GM12891 (cell line): ENCODE measurements around the gene RETREG1.

ENCODE experiments used
- PAX5 ChIP-seq: IDR thresholded peaks from 2 replicates; pipeline ENCODE4 v1.6.1; 2011; ENCODE audit warnings: low read length, moderate library complexity, mild to moderate bottlenecking; ENCODE audit not compliant: insufficient read depth, severe bottlenecking
- POLR2A ChIP-seq: IDR thresholded peaks from 2 replicates; pipeline ENCODE4 v1.6.1; 2011; ENCODE audit warnings: low read depth, low read length, control low read depth
- POLR2AphosphoS5 ChIP-seq: IDR thresholded peaks from 2 replicates; pipeline ENCODE4 v1.6.1; 2011; ENCODE audit warnings: low read depth, low read length, control low read depth
- SPI1 ChIP-seq: IDR thresholded peaks from 2 replicates; pipeline ENCODE4 v1.6.1; 2011; ENCODE audit warnings: low read depth, low read length, control low read depth
- TAF1 ChIP-seq: IDR thresholded peaks from 2 replicates; pipeline ENCODE4 v1.6.1; 2011; ENCODE audit warnings: low read depth, low read length, control low read depth

GRCh38 chr5:16519435-16519834, 97.4 kb downstream of the RETREG1 start:
- TF ChIP-seq SPI1 (no peak), POLR2A (no peak), POLR2AphosphoS5 (no peak), TAF1 (no peak), PAX5 (no peak)
